ENCODE data around the gene TMEM39A. TPM values are rescaled to one million over a fixed set of nuclear protein-coding genes. Genes with fewer than 3 reads are reported as not detected.

Gene TMEM39A
- total RNA-seq, 1 donor: 59.2 TPM

GRCh38 chr3:119483101-119483500, 19.7 kb upstream of the TMEM39A start:
- Histone ChIP-seq H3K4me3 (ENCODE audit: low read length) (no peak overlapping the region), H3K27me3 (ENCODE audit: insufficient read depth, low read length) (no peaks in the 10 kb centered on the region), H3K9me3 (ENCODE audit: low read depth, low read length) (no peaks in the 10 kb centered on the region), H3K4me1 (ENCODE audit: insufficient read depth, low read length) (no peaks in the 10 kb centered on the region)

GRCh38 chr3:119481079-119481478, 17.7 kb upstream of the TMEM39A start:
- no peaks in the 10 kb centered on the region for H3K4me1 ChIP-seq (ENCODE audit: insufficient read depth, low read length)
- no peaks in the 10 kb centered on the region for H3K27me3 ChIP-seq (ENCODE audit: insufficient read depth, low read length)
- H3K4me3 ChIP-seq (ENCODE audit: low read length): no peak overlapping the region

GRCh38 chr3:119470866-119471265, 7.5 kb upstream of the TMEM39A start:
- peaks cover 19% of the 10 kb centered on the region for H3K4me1 ChIP-seq (ENCODE audit: insufficient read depth, low read length)
- no peaks in the 10 kb centered on the region for H3K9me3 ChIP-seq (ENCODE audit: low read depth, low read length)
- no peak overlapping the region for H3K4me3 ChIP-seq (ENCODE audit: low read length)
- no peaks in the 10 kb centered on the region for H3K27me3 ChIP-seq (ENCODE audit: insufficient read depth, low read length)

More at GRCh38 chr3:119481079-119481478, 17.7 kb upstream of the TMEM39A start:
- H3K9me3 ChIP-seq (ENCODE audit: low read depth, low read length): no peaks in the 10 kb centered on the region

DNA sequence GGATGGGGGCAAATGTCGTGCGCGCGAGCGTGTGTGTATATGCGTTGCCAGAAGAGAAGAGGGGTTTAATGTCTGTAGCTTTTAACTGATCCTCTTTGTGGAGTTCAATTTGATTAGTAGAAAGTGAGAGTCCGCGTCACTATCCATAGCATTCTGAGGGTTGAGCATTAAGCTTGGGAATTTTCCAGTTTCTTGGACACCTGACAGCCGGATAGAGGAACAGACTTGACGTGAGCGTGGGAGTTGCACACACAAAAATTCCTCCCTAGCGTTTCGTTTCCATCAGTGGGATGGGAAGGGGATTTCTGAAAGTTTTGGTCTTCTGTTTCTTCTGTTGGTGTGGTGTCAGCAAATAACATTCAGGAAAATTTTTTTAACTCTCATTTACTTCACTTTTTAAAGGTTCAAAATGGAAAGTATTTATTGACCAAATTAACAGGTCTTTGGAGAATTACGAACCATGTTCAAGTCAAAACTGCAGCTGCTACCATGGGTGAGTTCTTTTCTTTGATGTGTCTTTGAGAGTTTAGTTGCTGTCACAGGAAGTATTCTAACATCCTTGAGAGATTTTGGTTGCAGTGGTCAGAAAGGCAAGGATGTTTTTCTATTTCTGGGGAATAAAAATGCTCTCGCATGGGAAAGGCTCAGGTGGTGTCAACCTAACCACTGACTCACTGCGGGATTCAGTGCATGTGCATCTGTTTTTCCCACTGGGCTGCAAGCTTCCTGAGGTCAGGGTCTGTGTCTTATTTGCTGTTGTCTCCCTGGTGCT, 6.2 kb upstream of the TMEM39A start:
- Histone ChIP-seq H3K27me3 (ENCODE audit: insufficient read depth, low read length) (no peaks in the 10 kb centered on the region), H3K4me3 (ENCODE audit: low read length) (peak overlapping the region; percentile 85), H3K9me3 (ENCODE audit: low read depth, low read length) (no peaks in the 10 kb centered on the region), H3K4me1 (ENCODE audit: insufficient read depth, low read length) (peaks cover 19% of the 10 kb centered on the region)

GRCh38 chr3:119468041-119468440, 4.6 kb upstream of the TMEM39A start:
- H3K4me3 ChIP-seq (ENCODE audit: low read length): no peak overlapping the region
- H3K27me3 ChIP-seq (ENCODE audit: insufficient read depth, low read length): no peaks in the 10 kb centered on the region
- H3K9me3 ChIP-seq (ENCODE audit: low read depth, low read length): no peaks in the 10 kb centered on the region
- H3K4me1 ChIP-seq (ENCODE audit: insufficient read depth, low read length): peaks cover 24% of the 10 kb centered on the region

DNA sequence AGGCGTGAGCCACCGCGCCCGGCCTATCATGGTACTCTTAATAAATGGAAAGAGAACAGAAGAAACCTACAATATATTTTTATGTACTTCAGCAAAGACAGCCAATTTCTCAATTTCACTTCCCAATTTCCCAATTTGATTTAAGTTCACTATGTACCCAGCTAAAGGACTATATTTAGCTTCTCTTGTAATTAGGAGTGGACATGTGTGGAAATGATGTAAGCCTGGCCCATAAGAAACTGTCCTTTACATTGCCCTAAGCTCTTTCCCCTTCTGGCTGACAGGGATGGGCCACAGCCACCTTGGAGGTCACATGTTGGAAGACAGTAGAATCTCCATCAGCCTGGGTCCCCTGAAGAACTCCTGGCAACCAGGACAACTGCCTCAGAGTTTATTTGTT, 6.2 kb downstream of the TMEM39A start:
- Histone ChIP-seq H3K4me3 (ENCODE audit: low read length) (no peak overlapping the region), H3K27me3 (ENCODE audit: insufficient read depth, low read length) (no peaks in the 10 kb centered on the region), H3K4me1 (ENCODE audit: insufficient read depth, low read length) (peaks cover 26% of the 10 kb centered on the region)

GRCh38 chr3:119456469-119456868, 6.9 kb downstream of the TMEM39A start:
- no peaks in the 10 kb centered on the region for H3K27me3 ChIP-seq (ENCODE audit: insufficient read depth, low read length)
- no peaks in the 10 kb centered on the region for H3K9me3 ChIP-seq (ENCODE audit: low read depth, low read length)
- no peak overlapping the region for H3K4me3 ChIP-seq (ENCODE audit: low read length)
- peaks cover 23% of the 10 kb centered on the region for H3K4me1 ChIP-seq (ENCODE audit: insufficient read depth, low read length)

More for the DNA sequence above, 6.2 kb downstream of the TMEM39A start:
- no peaks in the 10 kb centered on the region for H3K9me3 ChIP-seq (ENCODE audit: low read depth, low read length)

- peaks cover 18% of the 10 kb centered on the region for H3K4me1 ChIP-seq (ENCODE audit: insufficient read depth, low read length)
- H3K27me3 ChIP-seq (ENCODE audit: insufficient read depth, low read length): no peaks in the 10 kb centered on the region
- no peak overlapping the region for H3K4me3 ChIP-seq (ENCODE audit: low read length)
- H3K9me3 ChIP-seq (ENCODE audit: low read depth, low read length): no peaks in the 10 kb centered on the region
Observed at GRCh38 chr3:119453822-119454221, 9.6 kb downstream of the TMEM39A start.

DNA sequence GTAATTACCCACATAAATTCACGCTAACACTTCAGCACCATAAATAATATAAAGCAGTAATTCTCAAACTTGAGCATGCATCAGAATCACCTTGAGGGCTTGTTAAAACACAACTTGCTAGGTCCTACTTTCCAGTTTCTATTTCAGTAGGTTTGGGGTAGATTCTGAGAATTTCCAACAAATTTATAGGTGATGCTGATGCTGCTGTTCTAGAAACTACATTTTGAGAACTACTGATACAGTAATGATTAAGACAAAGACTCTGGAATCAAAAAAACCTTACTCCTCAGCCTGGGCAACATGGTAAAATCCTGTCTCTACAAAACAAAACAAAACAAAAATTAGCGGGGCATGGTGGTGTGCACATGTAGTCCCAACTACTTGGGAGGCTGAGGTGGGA, 18.8 kb downstream of the TMEM39A start:
- H3K4me1 ChIP-seq (ENCODE audit: insufficient read depth, low read length): no peaks in the 10 kb centered on the region
- no peaks in the 10 kb centered on the region for H3K27me3 ChIP-seq (ENCODE audit: insufficient read depth, low read length)
- H3K4me3 ChIP-seq (ENCODE audit: low read length): no peak overlapping the region
- H3K9me3 ChIP-seq (ENCODE audit: low read depth, low read length): no peaks in the 10 kb centered on the region

DNA sequence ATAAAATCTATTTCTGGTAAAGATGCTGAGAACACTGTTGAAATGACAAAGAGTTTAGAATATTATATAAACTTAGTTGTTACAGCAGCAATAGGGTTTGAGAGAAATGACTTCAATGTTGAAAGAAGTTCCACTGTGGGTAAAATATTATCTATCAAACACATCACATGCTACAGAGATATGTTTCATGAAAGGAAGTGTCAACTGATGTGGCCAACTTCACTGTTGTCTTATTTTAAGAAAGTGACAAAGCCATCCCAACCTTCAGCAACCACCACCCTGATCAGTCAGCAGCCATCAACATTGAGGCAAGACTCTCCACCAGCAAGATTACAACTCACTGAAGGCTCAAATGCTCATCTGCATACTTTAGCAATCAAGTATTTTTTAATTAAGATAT, 20.2 kb downstream of the TMEM39A start:
- no peaks in the 10 kb centered on the region for H3K9me3 ChIP-seq (ENCODE audit: low read depth, low read length)
- H3K4me3 ChIP-seq (ENCODE audit: low read length): no peak overlapping the region
- no peaks in the 10 kb centered on the region for H3K4me1 ChIP-seq (ENCODE audit: insufficient read depth, low read length)
- no peaks in the 10 kb centered on the region for H3K27me3 ChIP-seq (ENCODE audit: insufficient read depth, low read length)

DNA sequence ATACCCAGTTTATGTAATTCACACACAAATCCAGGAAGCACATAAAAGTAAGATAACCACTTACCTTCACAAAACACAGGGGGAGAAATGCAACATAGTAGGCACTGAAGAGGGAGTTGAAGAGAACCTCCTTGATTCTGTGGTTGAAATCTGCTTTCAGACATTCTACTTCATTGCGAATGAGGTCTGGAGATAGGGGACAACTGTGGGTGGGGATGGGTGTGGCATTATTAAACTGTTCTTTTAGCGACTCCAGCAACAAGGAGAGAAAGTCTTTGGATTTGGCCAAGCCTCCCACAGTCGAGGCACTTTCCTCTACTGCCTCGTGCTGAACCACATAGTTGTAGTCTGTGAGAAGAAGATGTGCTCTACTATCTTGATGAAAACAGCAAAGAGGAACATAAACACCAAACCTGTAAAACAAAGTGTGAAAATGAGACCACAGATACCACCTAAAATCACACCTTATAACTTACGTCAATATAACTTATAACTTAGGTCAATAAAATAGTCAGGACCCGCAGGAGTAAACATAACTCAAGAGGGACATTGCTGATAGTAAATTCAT, 25.6 kb downstream of the TMEM39A start:
- H3K27me3 ChIP-seq (ENCODE audit: insufficient read depth, low read length): no peaks in the 10 kb centered on the region
- no peak overlapping the region for H3K4me3 ChIP-seq (ENCODE audit: low read length)
- no peaks in the 10 kb centered on the region for H3K9me3 ChIP-seq (ENCODE audit: low read depth, low read length)
- no peaks in the 10 kb centered on the region for H3K4me1 ChIP-seq (ENCODE audit: insufficient read depth, low read length)

- H3K27me3 ChIP-seq (ENCODE audit: insufficient read depth, low read length): no peaks in the 10 kb centered on the region
- no peak overlapping the region for H3K4me3 ChIP-seq (ENCODE audit: low read length)
- no peaks in the 10 kb centered on the region for H3K9me3 ChIP-seq (ENCODE audit: low read depth, low read length)
- no peaks in the 10 kb centered on the region for H3K4me1 ChIP-seq (ENCODE audit: insufficient read depth, low read length)
Observed at GRCh38 chr3:119436977-119437376, 26.4 kb downstream of the TMEM39A start.

DNA sequence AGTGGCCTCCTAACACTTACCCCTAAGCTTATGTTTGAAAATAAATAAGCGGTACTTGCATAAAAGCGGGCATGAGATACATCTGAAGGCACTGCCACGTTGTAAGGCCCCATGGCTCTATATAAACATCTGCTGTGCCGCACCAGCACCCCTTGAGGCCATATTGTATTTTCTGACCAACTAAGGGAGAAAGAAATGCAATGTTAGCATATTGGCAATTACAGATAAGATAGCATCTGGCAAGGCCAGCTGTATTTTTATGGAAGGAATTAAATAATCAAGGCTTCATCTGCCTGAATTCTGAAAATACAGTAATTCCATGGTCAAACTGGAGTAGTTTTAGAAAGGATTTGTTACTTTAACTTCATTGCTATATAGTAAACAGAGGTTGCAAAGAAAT, 28.7 kb downstream of the TMEM39A start:
- Histone ChIP-seq H3K4me1 (ENCODE audit: insufficient read depth, low read length) (no peaks in the 10 kb centered on the region), H3K27me3 (ENCODE audit: insufficient read depth, low read length) (no peaks in the 10 kb centered on the region), H3K4me3 (ENCODE audit: low read length) (no peak overlapping the region), H3K9me3 (ENCODE audit: low read depth, low read length) (peaks cover 10% of the 10 kb centered on the region)

- no peaks in the 10 kb centered on the region for H3K27me3 ChIP-seq (ENCODE audit: insufficient read depth, low read length)
- H3K4me1 ChIP-seq (ENCODE audit: insufficient read depth, low read length): no peaks in the 10 kb centered on the region
- H3K9me3 ChIP-seq (ENCODE audit: low read depth, low read length): peaks cover 19% of the 10 kb centered on the region
- H3K4me3 ChIP-seq (ENCODE audit: low read length): no peak overlapping the region
Observed at GRCh38 chr3:119433613-119434325, 29.6 kb downstream of the TMEM39A start.

DNA sequence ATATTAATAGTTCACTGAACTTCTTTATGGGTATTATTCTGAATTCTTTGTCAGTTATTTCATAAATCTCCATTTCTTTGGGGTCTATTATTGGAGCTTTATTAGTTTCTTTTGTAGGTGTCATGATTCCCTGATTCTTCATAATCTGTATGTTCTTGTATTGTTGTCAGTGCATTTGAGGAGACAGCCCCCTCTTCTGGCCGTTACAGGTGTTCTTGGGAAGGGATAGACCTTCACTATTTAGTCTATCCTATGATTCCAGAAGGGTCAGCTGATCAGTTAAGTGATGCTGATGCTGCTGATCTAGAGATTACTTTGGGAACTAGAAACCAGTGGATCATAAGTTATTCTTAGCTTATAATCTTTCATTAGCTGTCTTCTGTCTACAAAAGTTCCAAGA, 34.9 kb downstream of the TMEM39A start:
- peaks cover 58% of the 10 kb centered on the region for H3K9me3 ChIP-seq (ENCODE audit: low read depth, low read length)

More for the DNA sequence above, 34.9 kb downstream of the TMEM39A start:
- no peaks in the 10 kb centered on the region for H3K4me1 ChIP-seq (ENCODE audit: insufficient read depth, low read length)
- no peaks in the 10 kb centered on the region for H3K27me3 ChIP-seq (ENCODE audit: insufficient read depth, low read length)
- H3K4me3 ChIP-seq (ENCODE audit: low read length): no peak overlapping the region

All from mononuclear cell (primary cell).